ENCODE data around the gene SDR42E2. TPM values are rescaled to one million over a fixed set of nuclear protein-coding genes. Genes with fewer than 3 reads are reported as not detected.

SDR42E2 gene
- total and polyA plus RNA-seq, 7 donors: 0.01 to 0.08 TPM; not detected in 5

DNA sequence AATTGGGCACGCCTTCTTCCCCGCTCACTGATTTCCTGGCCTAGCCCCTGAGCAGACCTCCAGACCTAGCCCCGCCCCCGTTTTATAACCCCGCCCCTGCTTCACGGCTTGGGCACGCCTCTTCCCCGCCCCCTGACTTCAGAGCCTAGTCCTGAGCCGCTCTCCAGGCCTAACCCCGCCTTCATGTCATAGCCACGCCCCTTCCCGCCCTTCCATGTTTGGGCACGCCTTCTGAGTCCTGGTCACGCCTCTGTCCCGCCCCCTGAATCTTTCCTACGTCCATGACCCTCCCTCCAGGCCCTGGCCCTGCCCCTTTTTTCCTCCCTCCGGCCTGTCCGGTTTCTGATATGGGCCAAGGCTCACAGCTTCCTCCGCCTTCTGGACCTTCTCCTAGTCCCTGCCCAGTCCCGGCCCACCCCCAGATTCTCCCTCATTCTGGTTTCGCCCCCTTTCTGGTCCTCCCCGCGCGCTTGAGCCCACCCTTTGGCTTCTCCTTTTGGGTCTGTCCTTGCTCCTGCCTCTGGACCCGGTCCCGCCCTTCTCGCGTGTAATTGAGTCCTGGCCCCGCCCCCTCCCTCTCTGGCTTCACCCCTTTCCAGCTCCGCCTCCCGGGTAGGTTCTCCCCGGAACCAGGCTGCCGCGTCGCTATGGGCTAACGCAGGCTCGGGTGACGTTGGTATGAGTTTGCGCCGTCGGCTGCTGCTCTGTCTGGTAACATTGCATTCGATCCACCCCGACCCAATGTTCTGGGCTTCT, 28.6 kb downstream of the SDR42E2 start:
- no peaks in the 10 kb centered on the region for H3K9me3 ChIP-seq
- intact Hi-C loops (cut with DNase I): no loop called here
- H3K4me1 ChIP-seq: peaks cover 30% of the 10 kb centered on the region
- no peaks in the 10 kb centered on the region for H3K27me3 ChIP-seq (ENCODE audit: insufficient read depth in 3 of 3, low read length in 2 of 3)
- H3K4me3 ChIP-seq: peak overlapping the region; percentile 84
- peak; percentile 100 for DNase-seq
- H3K27ac ChIP-seq: peak overlapping the region; percentile 90
- TF ChIP-seq, protein P1, sequence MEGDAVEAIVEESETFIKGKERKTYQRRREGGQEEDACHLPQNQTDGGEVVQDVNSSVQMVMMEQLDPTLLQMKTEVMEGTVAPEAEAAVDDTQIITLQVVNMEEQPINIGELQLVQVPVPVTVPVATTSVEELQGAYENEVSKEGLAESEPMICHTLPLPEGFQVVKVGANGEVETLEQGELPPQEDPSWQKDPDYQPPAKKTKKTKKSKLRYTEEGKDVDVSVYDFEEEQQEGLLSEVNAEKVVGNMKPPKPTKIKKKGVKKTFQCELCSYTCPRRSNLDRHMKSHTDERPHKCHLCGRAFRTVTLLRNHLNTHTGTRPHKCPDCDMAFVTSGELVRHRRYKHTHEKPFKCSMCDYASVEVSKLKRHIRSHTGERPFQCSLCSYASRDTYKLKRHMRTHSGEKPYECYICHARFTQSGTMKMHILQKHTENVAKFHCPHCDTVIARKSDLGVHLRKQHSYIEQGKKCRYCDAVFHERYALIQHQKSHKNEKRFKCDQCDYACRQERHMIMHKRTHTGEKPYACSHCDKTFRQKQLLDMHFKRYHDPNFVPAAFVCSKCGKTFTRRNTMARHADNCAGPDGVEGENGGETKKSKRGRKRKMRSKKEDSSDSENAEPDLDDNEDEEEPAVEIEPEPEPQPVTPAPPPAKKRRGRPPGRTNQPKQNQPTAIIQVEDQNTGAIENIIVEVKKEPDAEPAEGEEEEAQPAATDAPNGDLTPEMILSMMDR (IDR thresholded peaks at IDR 0.05): no peak
- WGBS, 3 donors: 0% methylated on average over 39 to 43 of the region's 43 CpGs
- H3K36me3 ChIP-seq (ENCODE audit: insufficient read depth in 1 of 2, low read depth in 1 of 2): no peaks in the 10 kb centered on the region
- ATAC-seq: peak; percentile 79 to 80 (median 80)

DNA sequence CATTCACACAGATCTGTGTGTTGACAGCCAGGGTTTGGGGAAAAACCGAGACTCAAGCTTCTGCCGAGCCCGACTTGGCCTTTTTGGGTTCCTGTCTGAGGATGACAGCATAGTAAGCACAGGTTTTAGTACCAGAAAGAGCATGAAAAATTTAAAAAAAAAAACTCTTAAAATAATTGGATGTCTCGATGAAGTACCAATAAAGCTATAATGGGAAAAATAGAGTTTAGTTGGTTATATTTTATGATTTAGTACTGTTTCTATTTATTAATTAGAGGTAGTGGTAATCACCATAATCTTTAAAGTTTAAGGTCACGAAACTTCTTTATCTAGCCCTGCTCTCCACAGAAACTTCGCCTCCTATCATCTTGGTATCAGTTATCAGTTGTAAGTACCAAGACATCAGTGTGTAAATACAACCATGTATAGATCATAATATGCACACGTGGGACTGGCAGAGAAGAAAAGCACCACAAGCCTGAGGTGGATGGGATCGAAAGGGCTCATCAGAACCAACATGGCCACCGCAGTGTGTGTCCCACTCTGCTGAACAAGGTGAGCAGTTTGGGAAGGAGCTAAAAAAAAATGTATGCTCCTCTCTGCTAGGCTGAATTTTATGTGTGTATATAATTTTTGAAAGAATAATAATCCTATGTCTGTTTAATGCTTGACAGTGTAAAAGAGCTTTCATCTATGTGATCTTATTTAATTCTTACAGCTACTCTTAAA, 29.4 kb downstream of the SDR42E2 start:
- ATAC-seq (peak in 1 of 4 donors; percentile 18), DNase-seq (peak; percentile 35 to 62)
- Histone ChIP-seq H3K27ac (peak overlapping the region; percentile 90), H3K27me3 (ENCODE audit: insufficient read depth in 3 of 3, low read length in 2 of 3) (no peaks in the 10 kb centered on the region), H3K9me3 (no peaks in the 10 kb centered on the region), H3K36me3 (ENCODE audit: insufficient read depth in 1 of 2, low read depth in 1 of 2) (no peaks in the 10 kb centered on the region), H3K4me1 (peaks cover 30% of the 10 kb centered on the region), H3K4me3 (peak overlapping the region; percentile 84)
- 10 to 12% (median 10%) methylated on average over 9 of the region's 9 CpGs for WGBS, 3 donors
- intact Hi-C loops (cut with DNase I): no loop called here
- TF ChIP-seq, protein P1 (IDR thresholded peaks at IDR 0.05): no peak

DNA sequence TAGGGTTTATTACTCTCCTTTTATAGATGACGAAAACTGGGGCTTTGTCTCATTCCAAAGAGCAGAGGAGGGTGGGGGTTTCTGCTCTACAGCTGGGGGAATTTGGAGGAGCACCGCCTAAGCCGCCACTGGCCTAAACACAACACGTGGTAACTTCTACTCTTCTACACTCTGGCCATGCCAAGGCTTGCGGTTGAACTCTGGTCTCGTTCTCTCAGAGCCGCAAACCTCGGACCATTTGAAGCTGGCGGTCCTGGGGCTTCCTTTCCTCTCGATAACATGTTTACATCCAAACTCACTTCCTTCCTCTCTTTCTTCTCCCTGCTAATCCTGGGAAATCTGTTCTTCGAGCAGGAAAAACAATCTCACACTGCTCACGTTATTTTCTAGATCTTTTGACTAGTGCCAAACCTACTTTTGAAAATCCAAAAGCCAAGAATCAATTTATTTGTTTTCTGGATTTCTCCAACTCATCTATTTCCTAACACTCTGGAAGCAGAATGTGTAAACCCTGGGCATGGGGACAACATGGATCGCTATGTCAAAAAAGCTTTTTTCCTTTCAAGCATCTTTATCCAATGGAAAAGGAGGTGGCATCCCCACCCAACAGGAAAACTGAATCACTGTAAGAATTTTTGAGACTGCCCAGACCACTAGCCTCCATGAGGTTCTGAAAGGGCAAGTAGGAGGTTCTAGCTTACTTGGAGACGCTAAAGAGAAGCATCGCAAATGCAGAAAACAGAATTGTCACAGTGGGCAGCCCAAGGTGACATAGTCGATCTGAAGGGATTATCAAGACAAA, 30.2 kb downstream of the SDR42E2 start:
- Histone ChIP-seq H3K4me3 (peak overlapping the region; percentile 84), H3K27ac (peak overlapping the region; percentile 90), H3K27me3 (ENCODE audit: insufficient read depth in 3 of 3, low read length in 2 of 3) (no peaks in the 10 kb centered on the region), H3K9me3 (no peaks in the 10 kb centered on the region), H3K36me3 (ENCODE audit: insufficient read depth in 1 of 2, low read depth in 1 of 2) (no peaks in the 10 kb centered on the region), H3K4me1 (peaks cover 30% of the 10 kb centered on the region)
- ATAC-seq: peak; percentile 38 to 54 (median 45)
- intact Hi-C loops (cut with DNase I): no loop called here
- TF ChIP-seq, protein P1 (IDR thresholded peaks at IDR 0.05): no peak
- peak; percentile 86 to 92 for DNase-seq
- WGBS, 3 donors: 12 to 17% (median 14%) methylated on average over 16 of the region's 16 CpGs

DNA sequence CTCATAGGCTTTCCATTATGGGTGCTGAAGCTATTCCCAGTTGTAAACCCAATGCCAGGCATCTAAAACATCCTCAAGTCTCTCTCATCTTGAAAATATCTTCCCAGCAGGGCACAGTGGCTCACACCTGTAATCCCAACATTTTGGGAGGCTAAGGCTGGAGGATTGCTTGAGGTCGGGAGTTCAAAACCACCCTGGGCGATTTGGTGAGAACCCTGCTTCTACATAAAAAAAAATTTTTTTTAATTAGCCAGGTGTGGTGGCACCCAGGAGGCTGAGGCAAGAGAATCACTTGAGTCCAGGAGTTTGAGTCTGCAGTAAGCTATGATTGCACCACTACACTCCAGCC, 30.7 kb downstream of the SDR42E2 start:
- H3K27ac ChIP-seq: peak overlapping the region; percentile 90
- DNase-seq (no peak), ATAC-seq (no peak)
- WGBS, 3 donors: 89 to 91% (median 89%) methylated on average over 2 of the region's 2 CpGs
- intact Hi-C loops (cut with DNase I): no loop called here
- no peaks in the 10 kb centered on the region for H3K36me3 ChIP-seq (ENCODE audit: insufficient read depth in 1 of 2, low read depth in 1 of 2)
- no peaks in the 10 kb centered on the region for H3K9me3 ChIP-seq
- no peaks in the 10 kb centered on the region for H3K27me3 ChIP-seq (ENCODE audit: insufficient read depth in 3 of 3, low read length in 2 of 3)
- H3K4me3 ChIP-seq: peak overlapping the region; percentile 84
- peaks cover 30% of the 10 kb centered on the region for H3K4me1 ChIP-seq
- TF ChIP-seq, protein P1 (IDR thresholded peaks at IDR 0.05): no peak

Measured in psoas muscle (tissue), 8 donors.